Measurements from ENCODE around the gene ETHE1. TPM values are rescaled to one million over a fixed set of nuclear protein-coding genes. Genes with fewer than 3 reads are reported as not detected.

The ETHE1 gene
- total RNA-seq, 1 experiment from 2014 or later, result 78.0 TPM

- H3K9me3 Mint-ChIP-seq (ENCODE audit: unreplicated experiment), result no peaks in the 10 kb centered on the region
- intact Hi-C loops (cut with micrococcal nuclease), result no loop called here
- no TSS peak for BruUV-seq (replicated peaks)
- no peak for TF ChIP-seq CTCF (IDR thresholded peaks at IDR 0.05; ENCODE audit: unreplicated experiment)
- H3K36me3 Mint-ChIP-seq (ENCODE audit: insufficient read depth, unreplicated experiment), result peaks cover 27% of the 10 kb centered on the region
- DNase-seq (ENCODE audit: unreplicated experiment), result no peak
- CTCF ChIA-PET, result interaction anchor here (4.2 kb wide), 1 partner anchor 49 kb away, joined by 20 read pairs; no protein-coding TSS in a partner anchor
- no peak overlapping the region for H3K4me3 Mint-ChIP-seq (ENCODE audit: unreplicated experiment)
- POLR2A ChIA-PET, result no interaction called here
- no peaks in the 10 kb centered on the region for H3K4me1 Mint-ChIP-seq (ENCODE audit: insufficient read depth, unreplicated experiment)
- no peak overlapping the region for H3K27ac Mint-ChIP-seq (ENCODE audit: low read depth, unreplicated experiment)
- no peaks in the 10 kb centered on the region for H3K27me3 Mint-ChIP-seq (ENCODE audit: insufficient read depth, unreplicated experiment)
These were observed 30.0 kb downstream of the ETHE1 start for GRCh38 chr19:43496960-43497359.

- DNase-seq (ENCODE audit: unreplicated experiment), result no peak
- Mint-ChIP-seq H3K27ac (ENCODE audit: low read depth, unreplicated experiment) (no peak overlapping the region), H3K9me3 (ENCODE audit: unreplicated experiment) (no peaks in the 10 kb centered on the region), H3K27me3 (ENCODE audit: insufficient read depth, unreplicated experiment) (no peaks in the 10 kb centered on the region), H3K4me1 (ENCODE audit: insufficient read depth, unreplicated experiment) (no peaks in the 10 kb centered on the region), H3K4me3 (ENCODE audit: unreplicated experiment) (no peak overlapping the region), H3K36me3 (ENCODE audit: insufficient read depth, unreplicated experiment) (peaks cover 27% of the 10 kb centered on the region)
- CTCF ChIA-PET, result interaction anchor here (1.1 to 4.2 kb wide), 2 partner anchors 47 to 70 kb away, joined by 9 to 20 read pairs; no protein-coding TSS in a partner anchor
- POLR2A ChIA-PET, result interaction anchor here (1.6 kb wide), 2 partner anchors 9 to 15 kb away, joined by 3 to 10 read pairs; partner anchors contain the start of gene PHLDB3
- intact Hi-C loops (cut with micrococcal nuclease), result no loop called here
- BruUV-seq (replicated peaks), result no TSS peak
- TF ChIP-seq CTCF (IDR thresholded peaks at IDR 0.05; ENCODE audit: unreplicated experiment), result no peak
These were observed 31.9 kb downstream of the ETHE1 start for GRCh38 chr19:43495082-43495481.

- no TSS peak for BruUV-seq (replicated peaks)
- POLR2A ChIA-PET, result interaction anchor here (1.1 kb wide), 1 partner anchor 13 kb away, joined by 3 read pairs; no protein-coding TSS in a partner anchor
- Mint-ChIP-seq H3K9me3 (ENCODE audit: unreplicated experiment) (no peaks in the 10 kb centered on the region), H3K36me3 (ENCODE audit: insufficient read depth, unreplicated experiment) (peaks cover 5% of the 10 kb centered on the region), H3K27me3 (ENCODE audit: insufficient read depth, unreplicated experiment) (no peaks in the 10 kb centered on the region), H3K4me3 (ENCODE audit: unreplicated experiment) (no peak overlapping the region), H3K4me1 (ENCODE audit: insufficient read depth, unreplicated experiment) (no peaks in the 10 kb centered on the region), H3K27ac (ENCODE audit: low read depth, unreplicated experiment) (no peak overlapping the region)
- intact Hi-C loops (cut with micrococcal nuclease), result no loop called here
- DNase-seq (ENCODE audit: unreplicated experiment), result no peak
- CTCF ChIA-PET, result interaction anchor here (0.6 to 1.2 kb wide), 4 partner anchors 9 to 45 kb away, joined by 3 to 4 read pairs (median 3); no protein-coding TSS in a partner anchor
- no peak for TF ChIP-seq CTCF (IDR thresholded peaks at IDR 0.05; ENCODE audit: unreplicated experiment)
These were observed 36.2 kb downstream of the ETHE1 start for GRCh38 chr19:43490759-43491158.

GRCh38 chr19:43489979-43490599 lies 36.9 kb downstream of the ETHE1 start:
- H3K27ac Mint-ChIP-seq (ENCODE audit: low read depth, unreplicated experiment), result no peak overlapping the region
- BruUV-seq (replicated peaks), result no TSS peak
- H3K27me3 Mint-ChIP-seq (ENCODE audit: insufficient read depth, unreplicated experiment), result no peaks in the 10 kb centered on the region
- ChIA-PET POLR2A (interaction anchor here (1.1 kb wide), 1 partner anchor 14 kb away, joined by 3 read pairs; no protein-coding TSS in a partner anchor), CTCF (interaction anchor here (0.6 to 1.2 kb wide), 4 partner anchors 8 to 50 kb away, joined by 3 to 4 read pairs (median 3); no protein-coding TSS in a partner anchor)
- no peak for DNase-seq (ENCODE audit: unreplicated experiment)
- no peak for TF ChIP-seq CTCF (IDR thresholded peaks at IDR 0.05; ENCODE audit: unreplicated experiment)
- H3K9me3 Mint-ChIP-seq (ENCODE audit: unreplicated experiment), result no peaks in the 10 kb centered on the region
- intact Hi-C loops (cut with micrococcal nuclease), result no loop called here
- no peak overlapping the region for H3K4me3 Mint-ChIP-seq (ENCODE audit: unreplicated experiment)
- no peaks in the 10 kb centered on the region for H3K36me3 Mint-ChIP-seq (ENCODE audit: insufficient read depth, unreplicated experiment)
- no peaks in the 10 kb centered on the region for H3K4me1 Mint-ChIP-seq (ENCODE audit: insufficient read depth, unreplicated experiment)

Measured in MCF 10A (cell line).